Sigmoid colon (tissue), 4 donors: Measurements from ENCODE around the gene CCDC15.

ENCODE experiments used
- CTCF ChIP-seq, 4 experiments: fragments of 450-650 bp in 3 of 4; fragments of 200-600 bp in 1 of 4; IDR thresholded peaks; one replicate each; pipeline ENCODE4 v1.5.1; 2016 to 2019; ENCODE audit warnings: antibody characterized with exemption in 4 of 4, mild to moderate bottlenecking in 3 of 4, moderate library complexity in 2 of 4
- POLR2A ChIP-seq, 2 donors: fragments of 450-650 bp; IDR thresholded peaks; one replicate each; pipeline ENCODE4 v1.6.1; 2016; ENCODE audit warnings: antibody characterized with exemption in 2 of 2, mild to moderate bottlenecking in 2 of 2, moderate library complexity in 2 of 2
- POLR2AphosphoS5 ChIP-seq, 4 donors: sonication (generic); formaldehyde crosslinking; IDR thresholded peaks; one replicate each; pipeline ENCODE4 v1.6.1; 2017; ENCODE audit warnings: antibody characterized with exemption in 4 of 4

GRCh38 chr11:124928942-124929665 is 24.9 kb upstream of the CCDC15 start:
- TF ChIP-seq CTCF (IDR thresholded peaks at IDR 0.05) (no peak), POLR2A (IDR thresholded peaks at IDR 0.05) (no peak), POLR2AphosphoS5 (IDR thresholded peaks at IDR 0.05) (no peak)
